ENCODE results near the gene COPS8. TPM values are rescaled to one million over a fixed set of nuclear protein-coding genes. Genes with fewer than 3 reads are reported as not detected.

Gene COPS8
- total RNA-seq, 1 experiment from 2014 or later, result 32.6 TPM

GRCh38 chr2:237128845-237129592, 43.3 kb downstream of the COPS8 start:
- BruUV-seq (replicated peaks), result no TSS peak

GRCh38 chr2:237129625-237130263, 44.1 kb downstream of the COPS8 start:
- no peaks in the 10 kb centered on the region for H3K4me1 Mint-ChIP-seq (ENCODE audit: low read depth, unreplicated experiment)
- DNase-seq, result no peak
- POLR2A ChIA-PET, result no interaction called here
- Histone ChIP-seq H3K9me3 (no peaks in the 10 kb centered on the region), H3K4me3 (ENCODE audit: low read depth, low read length) (no peak overlapping the region), H3K27me3 (replicated peaks; ENCODE audit: control insufficient read depth, insufficient read depth, low read length) (no peaks in the 10 kb centered on the region; the same call in 1 of the 2 replicates), H3K4me1 (no peaks in the 10 kb centered on the region), H3K36me3 (ENCODE audit: control insufficient read depth, insufficient read depth, low read length) (no peaks in the 10 kb centered on the region)
- no peak overlapping the region for H3K4me3 Mint-ChIP-seq (ENCODE audit: unreplicated experiment)
- H3K27me3 Mint-ChIP-seq (ENCODE audit: insufficient read depth, unreplicated experiment), result no peaks in the 10 kb centered on the region
- intact Hi-C loops (cut with micrococcal nuclease; ENCODE audit: unreplicated experiment), result no loop called here
- TF ChIP-seq CTCF (IDR thresholded peaks at IDR 0.05; ENCODE audit: insufficient read depth in 1 of 2, low read depth in 1 of 2, low read length in 1 of 2, severe bottlenecking in 1 of 2, unreplicated experiment in 1 of 2), result no peak
- no peaks in the 10 kb centered on the region for H3K9me3 Mint-ChIP-seq (ENCODE audit: unreplicated experiment)
- CTCF ChIA-PET, result no interaction called here
- H3K36me3 Mint-ChIP-seq (ENCODE audit: insufficient read depth, unreplicated experiment), result no peaks in the 10 kb centered on the region
- H3K27ac Mint-ChIP-seq (ENCODE audit: unreplicated experiment), result no peak overlapping the region
- BruUV-seq (replicated peaks), result no TSS peak

More at GRCh38 chr2:237128845-237129592, 43.3 kb downstream of the COPS8 start:
- Mint-ChIP-seq H3K4me1 (ENCODE audit: low read depth, unreplicated experiment) (no peaks in the 10 kb centered on the region), H3K9me3 (ENCODE audit: unreplicated experiment) (no peaks in the 10 kb centered on the region), H3K36me3 (ENCODE audit: insufficient read depth, unreplicated experiment) (no peaks in the 10 kb centered on the region), H3K27ac (ENCODE audit: unreplicated experiment) (no peak overlapping the region), H3K4me3 (ENCODE audit: unreplicated experiment) (no peak overlapping the region), H3K27me3 (ENCODE audit: insufficient read depth, unreplicated experiment) (no peaks in the 10 kb centered on the region)
- POLR2A ChIA-PET, result no interaction called here
- Histone ChIP-seq H3K4me1 (no peaks in the 10 kb centered on the region), H3K36me3 (ENCODE audit: control insufficient read depth, insufficient read depth, low read length) (no peaks in the 10 kb centered on the region), H3K27me3 (replicated peaks; ENCODE audit: control insufficient read depth, insufficient read depth, low read length) (no peaks in the 10 kb centered on the region; the same call in 1 of the 2 replicates), H3K9me3 (no peaks in the 10 kb centered on the region), H3K4me3 (ENCODE audit: low read depth, low read length) (no peak overlapping the region)
- intact Hi-C loops (cut with micrococcal nuclease; ENCODE audit: unreplicated experiment), result no loop called here
- CTCF ChIA-PET, result no interaction called here
- DNase-seq, result no peak
- no peak for TF ChIP-seq CTCF (IDR thresholded peaks at IDR 0.05; ENCODE audit: insufficient read depth in 1 of 2, low read depth in 1 of 2, low read length in 1 of 2, severe bottlenecking in 1 of 2, unreplicated experiment in 1 of 2)

- no peak overlapping the region for H3K27ac Mint-ChIP-seq (ENCODE audit: unreplicated experiment)
- no peaks in the 10 kb centered on the region; the same call in 1 of the 2 replicates for H3K27me3 ChIP-seq (replicated peaks; ENCODE audit: control insufficient read depth, insufficient read depth, low read length)
- TF ChIP-seq CTCF (IDR thresholded peaks at IDR 0.05; ENCODE audit: insufficient read depth in 1 of 2, low read depth in 1 of 2, low read length in 1 of 2, severe bottlenecking in 1 of 2, unreplicated experiment in 1 of 2), result no peak
- H3K4me1 ChIP-seq, result no peaks in the 10 kb centered on the region
- CTCF ChIA-PET, result no interaction called here
- POLR2A ChIA-PET, result no interaction called here
- H3K4me3 ChIP-seq (ENCODE audit: low read depth, low read length), result no peak overlapping the region
- no peaks in the 10 kb centered on the region for H3K9me3 Mint-ChIP-seq (ENCODE audit: unreplicated experiment)
- H3K9me3 ChIP-seq, result no peaks in the 10 kb centered on the region
- intact Hi-C loops (cut with micrococcal nuclease; ENCODE audit: unreplicated experiment), result no loop called here
- BruUV-seq (replicated peaks), result no TSS peak
- H3K36me3 ChIP-seq (ENCODE audit: control insufficient read depth, insufficient read depth, low read length), result no peaks in the 10 kb centered on the region
- no peak for DNase-seq
- no peak overlapping the region for H3K4me3 Mint-ChIP-seq (ENCODE audit: unreplicated experiment)
- no peaks in the 10 kb centered on the region for H3K36me3 Mint-ChIP-seq (ENCODE audit: insufficient read depth, unreplicated experiment)
- H3K4me1 Mint-ChIP-seq (ENCODE audit: low read depth, unreplicated experiment), result no peaks in the 10 kb centered on the region
- peaks cover under 1% of the 10 kb centered on the region for H3K27me3 Mint-ChIP-seq (ENCODE audit: insufficient read depth, unreplicated experiment)
Measured at GRCh38 chr2:237130562-237131421, 45.1 kb downstream of the COPS8 start.

All from Caco-2 (cell line).